ENCODE data around the gene KLF12. TPM values are rescaled to one million over a fixed set of nuclear protein-coding genes. Genes with fewer than 3 reads are reported as not detected.

The KLF12 gene
- total RNA-seq, 1 experiment from 2014 or later: 9.7 TPM

GRCh38 chr13:74090869-74091605 lies 43.2 kb downstream of the KLF12 start:
- Histone ChIP-seq H4K5ac (ENCODE audit: insufficient read length, low read depth, low read length) (no peak overlapping the region), H3K23ac (ENCODE audit: insufficient read length, low read depth, low read length) (no peak overlapping the region), H3K27me3 (ENCODE audit: insufficient read depth, low read length) (no peaks in the 10 kb centered on the region), H2BK20ac (ENCODE audit: low read depth, low read length, poor library complexity, severe bottlenecking) (no peak overlapping the region), H3K4me1 (ENCODE audit: insufficient read depth, low read length) (no peaks in the 10 kb centered on the region), H2BK120ac (ENCODE audit: low read depth, low read length, poor library complexity, severe bottlenecking) (no peak overlapping the region), H3K23me2 (ENCODE audit: insufficient read length, low read depth, low read length, poor library complexity, severe bottlenecking) (no peaks in the 10 kb centered on the region), H2BK5ac (ENCODE audit: insufficient read length, low read length) (no peak overlapping the region), H4K91ac (ENCODE audit: insufficient read length, low read depth, low read length) (no peak overlapping the region), H2BK12ac (ENCODE audit: insufficient read length, low read depth, low read length) (no peak overlapping the region), H4K20me1 (ENCODE audit: control insufficient read depth, insufficient read depth, insufficient read length) (no peaks in the 10 kb centered on the region), H3K79me2 (ENCODE audit: insufficient read depth, low read length) (no peaks in the 10 kb centered on the region), H2AFZ (ENCODE audit: low read length) (no peak overlapping the region), H4K8ac (replicated peaks; ENCODE audit: insufficient read length, low read depth, low read length) (no peak overlapping the region), H3K79me1 (ENCODE audit: insufficient read depth, low read depth, low read length, poor library complexity, severe bottlenecking) (no peaks in the 10 kb centered on the region), H2AK5ac (ENCODE audit: insufficient read length, low read length) (no peak overlapping the region), H3K4ac (ENCODE audit: low read depth, low read length) (no peak overlapping the region), H3T11ph (ENCODE audit: low read length) (no peak overlapping the region), H3K9me3 (ENCODE audit: control insufficient read depth, low read depth, low read length) (no peaks in the 10 kb centered on the region), H3K27ac (ENCODE audit: insufficient read length, low read depth, low read length) (no peak overlapping the region), H3K14ac (ENCODE audit: insufficient read depth, low read length) (no peak overlapping the region), H3K18ac (ENCODE audit: insufficient read length, low read depth, low read length) (no peak overlapping the region), H3K4me2 (ENCODE audit: insufficient read depth, insufficient read length, low read length) (no peak overlapping the region), H3K9ac (ENCODE audit: extremely low read depth, insufficient read length, low read length) (no peak overlapping the region), H3K56ac (ENCODE audit: insufficient read length, low read depth, low read length) (no peak overlapping the region), H2BK15ac (ENCODE audit: low read depth, low read length) (no peak overlapping the region)
- no peaks in the 10 kb centered on the region for H3K27me3 Mint-ChIP-seq (ENCODE audit: low read depth)
- no peaks in the 10 kb centered on the region for H3K36me3 Mint-ChIP-seq (ENCODE audit: insufficient read depth in 1 of 3, low read depth in 3 of 3)
- no CpG with 5 or more reads among the region's 4 CpGs for WGBS (ENCODE audit: extremely low coverage, insufficient read length, low lambda C conversion rate)
- TF ChIP-seq CTCF (conservative IDR thresholded peaks at IDR 0.05): no peak
- peaks cover 9 to 12% of the 10 kb centered on the region in 2 experiments for H3K4me1 Mint-ChIP-seq
- no peak overlapping the region for H3K4me3 Mint-ChIP-seq
- H3K9me3 Mint-ChIP-seq: no peaks in the 10 kb centered on the region
- no peak for DNase-seq
- no peak overlapping the region; a peak in 1 of 7 replicates for H3K27ac Mint-ChIP-seq

All from H9 (cell line).